ENCODE measurements around the gene EFCAB6.

The EFCAB6 gene

DNA sequence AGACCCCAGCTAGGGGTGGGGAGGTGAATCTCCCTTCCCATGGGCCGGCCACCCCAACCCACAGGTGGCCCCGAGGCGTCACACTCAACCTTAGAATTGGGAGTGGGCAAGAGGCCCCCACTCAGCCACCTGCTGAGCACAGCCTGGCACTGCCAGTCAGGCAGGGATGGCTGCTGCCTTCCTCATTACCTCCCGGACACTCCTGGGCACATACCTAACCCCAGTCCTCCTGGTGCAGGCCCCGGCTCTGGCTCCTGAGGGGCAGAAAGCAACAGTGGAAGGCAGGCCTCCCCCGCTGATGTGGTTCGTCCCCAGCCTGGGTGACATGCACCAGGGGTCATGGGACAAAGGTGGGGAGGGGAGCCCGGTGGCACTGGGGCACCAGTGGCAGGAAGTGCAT, 296.7 kb downstream of the EFCAB6 start:
- FAIRE-seq, result no peak

DNA sequence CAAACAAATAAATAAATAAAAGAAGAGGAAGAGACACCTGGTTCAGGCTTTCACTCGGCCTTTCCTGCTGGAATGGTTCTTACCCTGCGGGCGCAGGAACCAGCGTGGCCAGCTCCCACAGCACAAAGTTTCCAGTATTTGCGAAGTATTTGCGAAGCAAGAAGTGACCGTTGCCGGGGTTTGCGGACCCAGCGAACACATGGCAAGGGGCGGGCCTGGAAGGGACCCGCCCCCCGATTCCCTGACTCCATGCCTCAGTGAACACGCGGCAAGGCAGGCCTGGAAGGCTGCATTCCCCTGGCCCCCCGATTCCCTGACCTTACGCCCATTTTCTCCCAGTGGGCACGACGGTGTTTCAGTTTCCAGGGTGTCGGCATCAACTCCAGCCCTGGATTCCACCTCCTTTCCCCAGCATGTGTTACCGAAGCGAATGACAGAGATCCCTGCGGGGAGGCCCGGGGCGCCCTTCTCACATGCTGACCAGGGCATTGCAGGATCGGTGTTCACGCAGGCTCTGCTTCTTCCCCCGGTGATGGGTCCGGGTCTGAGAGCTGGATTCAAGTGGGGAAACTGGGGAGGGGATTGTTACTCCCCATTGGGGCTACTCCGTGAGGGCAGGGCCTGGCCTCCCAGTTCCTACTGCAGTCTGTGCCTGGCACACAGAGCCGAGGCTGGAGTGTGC, 297.5 kb downstream of the EFCAB6 start:
- FAIRE-seq, result no peak

DNA sequence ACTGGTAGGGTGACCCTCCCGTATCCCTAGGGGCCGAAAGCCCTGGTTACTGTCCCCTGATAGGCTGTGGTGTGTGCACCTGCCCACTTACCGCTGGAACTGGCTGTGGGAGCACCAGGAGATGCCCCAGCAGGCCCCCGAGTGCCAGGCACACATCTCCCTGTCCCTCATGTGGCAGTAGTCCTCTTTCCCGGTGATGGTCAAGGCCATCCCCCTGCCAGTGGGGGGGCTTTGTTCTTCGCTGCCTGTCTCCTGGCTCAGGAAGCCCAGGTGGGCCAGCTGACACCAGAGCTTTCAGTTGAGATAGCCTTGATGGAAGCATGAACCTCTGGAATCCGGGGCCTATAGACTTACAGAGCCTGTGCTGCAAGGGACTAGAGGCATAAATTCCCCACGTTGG, 299.8 kb downstream of the EFCAB6 start:
- FAIRE-seq, result no peak

DNA sequence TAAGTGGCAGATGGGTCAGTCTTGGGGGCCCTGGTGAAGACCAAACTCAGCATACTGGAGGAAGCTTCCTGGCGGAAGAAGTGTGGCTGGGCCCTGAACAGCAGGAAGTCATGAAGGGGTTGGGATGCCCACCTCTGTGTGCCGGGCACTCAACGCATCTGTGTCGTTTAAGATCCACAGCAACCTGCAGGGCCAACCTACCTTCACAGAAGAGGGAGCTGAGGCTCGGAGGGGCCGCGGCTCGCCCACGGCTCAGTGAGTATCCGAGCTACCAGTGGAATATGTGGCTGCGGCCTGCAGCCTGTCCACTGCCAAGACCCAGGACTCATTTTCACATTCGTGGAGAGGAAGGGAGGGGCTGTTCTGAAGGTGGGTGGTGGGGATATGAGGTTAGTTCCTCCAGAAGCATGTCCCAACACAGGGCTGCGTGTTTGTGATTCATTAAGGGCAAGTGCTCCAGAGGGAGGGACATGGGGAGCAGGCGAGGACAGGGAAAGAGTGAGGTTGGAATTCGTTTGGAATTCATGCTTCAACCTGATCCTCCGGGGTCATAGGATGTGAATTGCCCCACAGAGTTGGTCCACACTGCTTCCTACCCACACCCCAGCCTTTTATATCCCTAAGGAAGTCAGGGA, 300.7 kb downstream of the EFCAB6 start:
- FAIRE-seq, result no peak

DNA sequence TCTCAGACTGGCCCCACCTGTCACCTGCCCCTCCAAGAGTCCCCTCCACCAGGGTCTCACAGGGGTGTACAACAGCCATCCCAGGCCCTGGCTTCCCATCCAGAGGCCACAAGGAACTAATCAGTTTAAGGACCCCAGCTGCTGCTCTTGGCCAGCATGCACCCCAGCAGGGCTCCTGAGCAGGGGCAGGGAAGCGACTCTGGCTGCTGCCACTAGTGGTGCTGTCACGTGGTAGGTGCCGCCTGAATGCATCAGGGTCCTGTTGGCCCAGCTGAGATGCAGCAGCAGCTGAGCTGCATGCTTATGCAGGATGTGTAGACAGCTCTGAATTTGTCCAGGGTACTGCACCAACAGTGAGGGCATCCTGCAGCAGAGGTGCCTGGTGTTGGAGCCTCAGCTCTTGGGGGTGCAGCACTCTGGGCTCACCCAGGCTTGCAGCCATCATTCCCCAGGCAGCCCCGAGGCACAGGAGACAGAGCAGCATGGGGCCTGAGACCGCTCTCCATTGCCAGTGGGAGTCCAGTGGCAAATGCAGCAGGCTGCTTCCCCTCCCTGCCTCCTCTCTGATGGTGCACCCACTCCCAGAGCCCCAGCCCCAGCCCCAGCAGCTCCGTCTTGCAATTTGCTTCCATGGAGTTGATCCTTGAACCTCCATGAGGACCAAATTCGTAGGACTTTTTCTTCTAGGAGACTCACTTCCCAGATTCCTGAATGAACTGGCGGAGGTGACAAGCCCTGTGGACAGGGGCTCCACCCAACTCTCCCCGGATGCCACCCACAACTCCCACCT, 301.6 kb downstream of the EFCAB6 start:
- no peak for FAIRE-seq

DNA sequence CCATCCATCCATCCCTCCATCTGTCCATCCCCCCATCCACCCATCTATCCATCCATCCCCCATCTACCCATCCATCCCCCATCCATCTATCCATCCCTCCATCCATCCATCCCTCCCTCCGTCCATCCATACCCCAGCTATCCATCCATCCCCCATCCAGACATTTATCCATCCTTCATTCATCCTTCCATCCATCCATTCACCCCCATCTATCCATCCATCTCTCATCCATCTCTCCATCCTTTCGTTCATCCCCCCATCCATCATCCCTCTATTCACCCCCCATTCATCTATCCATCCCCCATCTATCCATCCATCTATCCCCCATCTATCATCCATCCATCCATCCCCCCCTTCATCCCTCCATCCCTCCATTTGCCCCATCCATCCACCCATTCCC, 302.8 kb downstream of the EFCAB6 start:
- FAIRE-seq, result no peak

DNA sequence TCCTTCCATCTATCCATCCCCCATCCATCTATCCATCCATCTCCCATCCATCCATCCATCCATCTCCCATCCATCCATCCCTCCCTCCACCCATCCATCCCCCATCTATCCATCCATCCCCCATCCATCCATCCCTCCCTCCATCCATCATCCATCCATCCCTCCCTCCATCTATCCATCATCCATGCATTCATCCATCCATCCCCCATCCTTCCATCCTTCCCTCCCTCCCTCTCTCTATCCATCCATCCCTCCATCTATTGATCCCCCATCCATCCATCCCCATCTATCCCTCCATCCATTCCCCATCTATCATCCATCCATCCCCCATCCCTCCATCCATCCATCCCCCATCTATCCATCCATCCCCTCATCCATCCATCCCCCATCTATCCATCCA, 303.6 kb downstream of the EFCAB6 start:
- no peak for FAIRE-seq

DNA sequence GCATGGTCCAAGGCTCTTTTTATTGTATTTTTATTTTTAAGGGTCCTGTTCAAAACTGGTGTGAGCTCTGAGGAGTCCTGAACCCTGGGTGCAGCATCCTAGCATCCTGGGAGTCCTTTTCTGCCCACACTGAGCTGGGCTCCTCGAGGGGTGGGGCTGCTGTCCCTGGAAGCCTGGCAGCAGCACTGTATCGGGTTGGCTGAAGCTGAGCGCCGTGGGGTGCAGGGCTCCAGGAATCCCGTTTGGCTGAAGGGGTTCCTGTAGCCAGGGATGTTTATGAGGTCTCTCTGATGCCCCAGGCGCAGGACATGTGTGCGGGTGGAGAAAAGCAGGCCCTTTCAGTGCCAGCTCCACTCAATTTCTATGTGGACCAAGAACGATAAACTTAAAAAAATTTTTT, 304.9 kb downstream of the EFCAB6 start:
- no peak for FAIRE-seq

DNA sequence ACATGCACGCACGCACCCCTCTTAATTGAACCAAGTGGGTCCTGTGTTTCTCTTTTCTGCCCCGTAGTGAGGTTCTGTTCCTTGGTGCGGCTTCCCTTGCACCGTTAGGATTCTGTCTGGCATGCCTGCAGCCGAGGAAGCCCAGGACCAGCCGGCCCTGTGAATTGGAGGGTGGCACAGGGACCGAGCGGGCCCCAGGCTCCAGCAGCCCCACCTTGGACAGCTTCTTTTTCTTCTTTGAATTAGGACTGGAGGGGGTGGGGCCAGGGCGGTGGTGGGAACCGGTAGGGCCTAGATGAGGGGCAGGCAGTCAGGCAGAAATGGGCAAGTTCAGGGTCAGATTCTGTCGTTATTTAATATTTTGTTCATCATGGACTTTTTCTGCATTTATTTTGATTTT, 305.6 kb downstream of the EFCAB6 start:
- no peak for FAIRE-seq

DNA sequence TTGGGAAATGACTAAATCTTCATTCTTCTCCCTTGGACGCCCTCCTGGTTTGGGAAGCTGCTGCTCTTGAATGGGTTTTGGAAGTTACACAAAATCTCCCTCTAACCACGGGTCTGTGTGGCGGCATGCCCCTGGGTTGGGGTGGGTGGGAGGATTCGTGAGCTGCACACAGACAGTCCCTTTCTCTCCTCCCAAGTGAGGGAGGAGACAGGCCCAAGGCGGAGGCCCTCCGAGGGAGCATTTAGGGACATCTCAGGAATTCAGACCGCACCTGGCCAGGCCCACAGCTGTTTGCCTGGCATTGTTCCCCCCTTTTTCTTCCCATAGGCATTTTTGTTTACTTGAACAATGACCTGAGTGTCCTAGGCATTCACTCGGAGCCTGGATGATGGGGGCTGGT, 306.2 kb downstream of the EFCAB6 start:
- FAIRE-seq, result no peak

DNA sequence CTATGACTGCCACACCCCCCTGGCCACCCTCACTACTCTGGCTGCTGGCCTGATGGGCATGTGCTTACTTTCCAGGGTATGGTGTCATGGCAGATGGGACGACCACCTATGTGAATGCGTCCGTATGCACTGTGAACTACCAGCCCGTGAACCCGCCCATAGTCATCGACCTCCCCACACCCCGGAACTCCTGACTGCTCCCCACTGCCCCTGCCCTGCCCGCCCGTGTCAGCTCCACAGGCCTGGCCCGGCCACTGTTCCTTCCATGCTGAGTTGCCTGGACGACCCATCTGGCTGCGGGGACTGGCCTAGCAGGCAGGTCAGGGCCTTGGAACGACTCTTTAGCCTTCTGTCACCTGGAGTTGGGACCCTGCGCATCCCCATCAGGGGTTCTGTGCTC, 306.7 kb downstream of the EFCAB6 start:
- no peak for FAIRE-seq

DNA sequence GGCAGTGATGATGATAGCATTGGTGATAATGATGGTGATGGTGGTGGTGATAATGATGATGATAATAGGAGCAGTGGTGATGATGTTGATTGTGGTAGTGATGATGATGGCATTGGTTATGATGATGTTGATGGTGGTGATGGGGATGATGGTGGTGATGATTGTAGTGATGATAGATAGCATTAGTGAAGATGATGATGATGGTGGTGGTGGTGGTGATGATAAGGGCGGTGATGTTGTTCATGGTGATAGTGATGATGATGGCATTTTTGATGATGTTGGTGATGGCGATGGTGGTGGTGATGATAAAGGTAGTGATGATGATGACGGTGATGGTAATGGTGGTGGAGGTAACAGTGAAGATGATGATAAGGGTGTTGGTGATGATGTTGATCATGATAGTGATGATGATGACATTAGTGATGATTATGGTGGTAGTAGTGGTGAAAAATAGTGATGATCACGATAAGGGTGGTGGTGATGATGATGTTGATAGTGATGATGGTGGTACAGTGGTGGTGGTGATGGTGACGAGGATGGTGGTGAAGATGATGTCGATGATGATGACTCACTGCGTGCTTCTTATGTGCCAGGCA, 307.3 kb downstream of the EFCAB6 start:
- FAIRE-seq, result no peak

DNA sequence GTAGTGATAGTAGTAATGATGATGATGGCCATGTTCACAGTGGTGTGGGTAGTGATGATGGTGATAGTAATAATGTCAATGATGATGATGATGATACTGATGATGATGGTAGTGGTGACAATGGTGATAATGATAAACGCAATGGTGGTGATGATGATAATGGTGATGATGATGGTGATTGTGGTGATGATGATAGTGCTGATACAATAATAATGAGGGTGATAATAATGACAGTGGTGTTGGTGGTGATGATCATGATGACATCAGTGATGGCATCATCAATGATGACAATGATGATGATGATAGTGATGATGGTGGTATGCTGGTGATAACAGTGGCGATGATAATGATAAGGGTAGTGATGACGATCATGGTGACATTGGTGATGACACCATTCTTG, 308.0 kb downstream of the EFCAB6 start:
- FAIRE-seq, result no peak

DNA sequence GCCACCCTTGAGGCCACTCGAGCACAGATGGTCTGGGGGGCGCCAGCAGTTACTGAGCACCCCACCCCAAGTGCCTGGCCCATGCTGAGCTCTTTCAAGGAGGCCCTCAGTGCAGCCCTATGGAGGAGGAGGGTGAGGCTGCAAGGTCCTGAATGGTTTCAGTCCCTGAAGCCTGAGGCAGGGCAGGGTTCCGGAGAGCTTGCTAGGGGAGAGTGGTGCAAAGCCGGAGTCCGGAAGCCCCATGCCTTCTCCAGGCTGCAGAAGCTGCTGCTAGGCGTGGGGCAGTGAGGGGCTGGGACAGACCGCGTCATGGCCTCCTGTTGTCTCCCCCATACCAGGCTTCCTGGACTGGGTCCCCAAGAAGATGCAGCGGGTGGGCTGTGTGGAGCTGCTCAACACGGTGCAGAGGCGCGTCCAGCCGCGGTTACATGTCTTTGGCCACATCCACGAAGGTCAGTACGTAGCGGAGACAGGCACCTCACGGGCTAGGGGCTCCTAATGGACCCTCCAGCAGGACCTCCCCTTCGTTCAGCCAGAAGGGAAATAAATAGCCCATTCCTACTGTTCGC, 309.7 kb downstream of the EFCAB6 start:
- FAIRE-seq, result no peak

DNA sequence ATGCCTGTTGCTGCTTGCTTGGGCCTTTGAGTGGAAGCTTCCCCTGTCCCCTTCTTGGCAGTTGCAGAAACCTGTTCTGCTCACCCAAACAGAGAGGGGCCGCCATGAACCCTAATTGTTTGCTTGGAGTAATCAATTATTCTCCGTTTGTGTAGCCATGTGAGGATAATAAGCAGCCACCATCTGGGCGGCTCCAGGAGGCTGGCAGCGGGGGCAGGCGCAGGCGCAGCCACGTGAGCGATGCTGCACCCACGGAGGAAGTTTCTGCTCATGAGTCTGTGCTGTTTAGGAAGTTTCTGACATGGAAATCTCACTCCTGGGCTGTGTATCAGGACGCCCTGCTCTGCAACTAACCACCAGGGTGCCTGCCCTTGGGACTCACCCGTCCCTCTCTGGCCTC, 310.2 kb downstream of the EFCAB6 start:
- FAIRE-seq, result no peak

DNA sequence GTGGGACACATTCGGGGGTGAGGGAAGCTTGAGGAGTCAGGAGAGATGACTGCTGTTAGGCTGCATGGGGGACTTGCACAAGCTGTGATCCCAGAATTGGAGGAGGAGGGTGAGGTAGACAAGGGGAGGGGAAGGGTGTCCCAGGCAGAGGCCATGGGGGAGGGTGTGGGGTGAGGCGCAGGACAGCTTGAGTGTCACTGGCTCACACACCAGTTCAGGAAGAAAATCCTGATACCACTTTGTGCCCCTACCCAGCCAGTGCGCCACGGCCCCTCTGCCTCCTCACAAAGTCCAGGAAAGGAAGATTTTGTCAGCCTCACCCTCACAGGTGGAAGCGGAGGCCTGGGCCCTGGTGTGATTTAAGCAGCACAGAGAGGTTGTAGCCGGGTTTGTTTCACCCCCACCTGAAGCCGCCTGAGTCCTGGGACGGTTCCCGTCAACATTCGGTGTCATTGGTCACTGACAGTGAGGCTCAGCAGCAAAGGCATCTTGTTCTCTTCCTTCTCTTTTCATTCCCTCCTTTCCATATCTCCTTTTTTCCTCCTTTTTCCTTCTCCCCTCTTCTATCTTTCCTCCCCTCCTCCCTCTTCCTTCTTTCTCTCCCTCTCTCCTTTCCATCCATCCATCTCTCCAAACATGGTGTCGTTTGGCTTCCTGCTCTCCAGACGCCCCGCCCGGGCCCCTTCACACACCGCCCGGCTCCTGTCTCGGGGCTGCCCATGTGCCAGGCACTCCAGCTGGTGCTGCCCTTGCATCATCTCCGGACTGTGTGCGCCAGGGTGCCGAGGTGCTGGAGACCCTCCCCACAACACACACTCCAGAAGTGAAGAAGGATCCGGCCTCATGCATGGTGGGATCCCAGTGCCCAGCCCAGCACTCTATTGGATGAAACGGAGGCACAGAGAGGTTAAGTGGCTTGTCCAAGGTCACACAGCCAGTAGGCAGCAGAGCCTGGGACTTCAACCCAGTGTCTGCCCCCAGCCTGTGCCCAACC, 311.0 kb downstream of the EFCAB6 start:
- no peak for FAIRE-seq

DNA sequence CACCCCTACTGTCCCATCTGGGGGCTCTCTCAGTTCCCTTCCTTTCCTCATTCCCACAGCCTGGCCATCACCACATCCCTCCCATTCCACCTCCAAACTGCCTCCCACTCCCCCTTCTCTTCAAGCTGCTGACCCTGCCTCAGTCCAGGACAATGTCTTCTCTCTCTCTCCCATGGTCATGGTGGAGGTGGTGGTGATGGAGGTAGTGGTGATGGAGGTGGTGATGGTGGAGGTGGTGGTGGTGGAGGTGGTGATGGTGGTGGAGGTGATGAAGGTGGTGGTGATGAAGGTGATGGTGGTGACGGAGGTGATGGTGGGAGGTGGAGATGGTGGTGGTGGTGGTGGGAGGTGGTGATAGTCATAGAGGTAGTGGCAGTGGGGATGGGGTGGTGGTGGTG, 313.2 kb downstream of the EFCAB6 start:
- FAIRE-seq, result no peak

DNA sequence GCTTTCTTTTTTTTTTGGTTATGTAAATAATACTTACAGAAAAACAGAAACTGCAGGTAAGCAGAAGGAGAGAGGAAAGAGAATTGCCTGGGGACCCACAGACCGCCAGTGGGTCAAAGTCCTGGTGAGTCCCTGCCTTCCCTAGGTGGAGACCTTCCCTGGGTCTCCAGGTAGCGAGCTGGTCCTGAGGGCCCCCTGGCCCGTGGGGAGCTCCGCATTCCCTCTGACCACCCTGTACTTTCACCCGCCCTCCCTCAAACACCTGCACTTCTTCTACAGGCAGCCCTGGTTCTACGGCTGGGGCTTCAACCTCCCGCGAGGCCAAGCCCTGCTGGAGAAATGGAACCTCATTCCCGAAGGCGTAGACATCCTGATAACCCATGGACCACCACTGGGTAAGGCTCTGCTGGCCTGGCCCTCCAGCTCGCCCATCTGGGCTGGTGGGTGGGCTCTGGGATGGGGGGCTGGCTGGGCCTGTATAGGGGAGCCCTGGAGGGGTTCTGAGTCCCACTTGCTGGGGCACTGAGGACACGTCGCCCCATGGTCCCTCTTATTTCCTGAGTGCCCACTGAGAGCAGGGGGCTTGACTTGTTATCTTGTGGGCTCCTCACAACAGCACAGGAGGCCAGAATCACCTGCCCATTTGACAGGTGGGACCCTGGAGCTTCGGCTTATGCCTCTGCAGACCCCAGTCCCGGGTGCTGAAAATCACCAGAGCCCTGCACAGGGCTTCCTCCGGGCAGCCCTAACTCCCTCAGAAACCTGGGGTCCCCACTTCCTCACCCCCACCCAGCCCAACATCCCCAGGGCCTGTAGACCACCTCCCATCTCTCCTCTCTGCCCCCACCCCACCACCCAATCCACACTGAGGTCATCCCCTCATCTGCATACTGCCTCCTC, 313.9 kb downstream of the EFCAB6 start:
- FAIRE-seq, result no peak

DNA sequence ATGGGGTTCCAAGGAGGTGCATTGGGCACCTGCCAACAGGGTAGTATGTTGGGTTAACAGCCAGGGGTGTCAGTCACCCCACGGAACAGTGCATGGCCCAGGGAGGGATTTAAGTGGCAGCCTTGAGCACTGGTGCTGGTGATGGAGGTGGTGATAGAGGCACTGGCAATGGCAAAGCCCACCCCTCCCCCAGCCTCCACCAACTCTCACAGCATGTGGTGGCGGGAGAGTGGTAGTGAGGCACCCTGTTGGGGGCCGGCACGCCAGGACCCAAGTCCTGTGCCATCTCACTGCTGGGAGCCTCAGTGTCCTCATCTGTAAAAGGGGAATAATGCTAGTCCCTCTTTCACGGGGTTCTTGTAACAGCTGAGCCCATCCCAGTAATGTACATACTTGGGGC, 318.8 kb downstream of the EFCAB6 start:
- FAIRE-seq, result no peak

DNA sequence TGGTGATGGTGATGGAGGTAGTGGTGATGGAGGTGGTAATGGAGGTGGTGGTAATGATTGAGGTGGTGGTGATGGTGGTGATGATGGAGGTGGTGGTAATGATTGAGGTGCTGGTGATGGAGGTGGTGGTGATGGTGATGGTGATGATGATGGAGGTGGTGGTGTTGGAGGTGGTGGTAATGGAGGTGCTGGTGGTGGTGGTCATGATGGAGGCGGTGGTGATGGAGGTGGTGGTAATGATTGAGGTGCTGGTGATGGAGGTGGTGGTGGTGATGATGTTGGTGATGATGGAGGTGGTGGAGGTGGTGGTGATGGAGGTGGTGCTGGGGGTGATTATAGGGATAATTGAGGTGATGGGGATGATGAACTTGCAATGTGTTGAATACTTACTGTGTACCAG, 320.4 kb downstream of the EFCAB6 start:
- FAIRE-seq, result no peak

DNA sequence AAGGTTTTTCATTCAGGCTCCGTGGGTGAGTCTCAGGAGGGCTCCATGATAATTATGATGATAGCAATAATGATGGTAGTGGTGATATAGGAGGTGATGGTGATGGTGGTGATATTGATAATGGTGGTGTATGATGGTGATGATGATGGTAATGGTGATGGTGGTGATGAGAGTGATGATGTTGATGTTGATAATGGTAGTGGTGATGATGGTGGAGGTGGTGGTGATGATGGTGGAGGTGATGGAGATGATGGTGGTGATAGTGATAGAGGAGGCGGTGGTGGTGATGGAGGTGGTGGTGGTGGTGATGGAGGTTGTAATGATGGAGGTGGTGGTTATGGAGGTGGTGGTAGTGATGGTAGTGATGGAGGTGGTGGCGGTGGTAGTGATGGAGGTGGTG, 320.9 kb downstream of the EFCAB6 start:
- no peak for FAIRE-seq
